Stimulated activated CD8-positive, alpha-beta memory T cell treated with anti-CD3 and anti-CD28 coated beads, Interleukin-7, amount 100 ng/mL, for 24 hours (primary cell): ENCODE results near the gene GHDC.
"Not testable (repeated sequence)": the region's sequence is repeated elsewhere in the genome, so short reads cannot be mapped to it uniquely, and the experiment has no call there.

Source experiments
- DNase-seq: peaks from one replicate; pipeline ENCODE4 v3.0.0-alpha.2; 2020; ENCODE audit warnings: low read depth

Gene GHDC

DNA sequence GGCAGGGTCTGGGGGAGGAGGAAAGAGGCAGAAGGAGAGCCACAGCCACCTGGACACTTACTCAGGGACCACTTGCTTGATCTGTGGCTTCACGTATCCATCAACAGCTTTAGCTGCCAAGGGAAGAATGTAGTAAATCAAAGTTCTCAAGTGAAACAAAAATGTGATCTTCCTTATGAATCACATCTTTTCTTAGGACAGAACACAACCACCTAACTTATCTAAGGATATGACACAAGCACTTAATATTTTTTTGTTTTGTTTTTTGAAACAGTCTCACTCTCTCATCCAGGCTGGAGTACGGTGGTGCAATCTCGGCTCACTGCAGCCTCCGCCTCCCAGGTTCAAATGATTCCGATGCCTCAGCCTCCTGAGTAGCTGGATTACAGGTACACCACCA is 8.4 kb upstream of the GHDC start:
- no peak for DNase-seq

GRCh38 chr17:42202159-42202558 is 7.9 kb upstream of the GHDC start:
- no peak for DNase-seq

GRCh38 chr17:42201458-42201772 is 7.1 kb upstream of the GHDC start:
- no peak for DNase-seq

GRCh38 chr17:42200706-42201457 is 6.6 kb upstream of the GHDC start:
- DNase-seq: no peak

- no peak for DNase-seq
These were observed 5.2 kb upstream of the GHDC start for GRCh38 chr17:42199416-42200011.

DNA sequence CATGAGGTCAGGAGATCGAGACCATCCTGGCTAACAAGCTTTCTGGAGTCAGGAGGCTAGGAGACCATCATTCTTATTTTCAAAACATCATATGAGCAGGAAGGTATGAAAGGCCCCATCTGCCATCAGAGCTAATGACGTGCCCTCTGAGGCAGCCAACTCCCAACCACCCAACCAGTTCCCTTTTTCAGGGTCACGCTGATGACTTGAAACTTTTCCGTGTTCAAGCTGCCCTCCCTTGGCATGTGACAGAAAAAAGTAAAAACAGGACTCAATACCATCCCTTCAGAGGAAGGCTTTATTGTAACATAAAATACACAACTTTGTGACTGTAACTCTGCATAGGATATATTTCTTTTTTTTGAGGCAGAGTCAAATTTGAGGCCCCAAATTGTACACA is 4.6 kb upstream of the GHDC start:
- DNase-seq: no peak

GRCh38 chr17:42197564-42198156 is 3.4 kb upstream of the GHDC start:
- DNase-seq: no peak

DNA sequence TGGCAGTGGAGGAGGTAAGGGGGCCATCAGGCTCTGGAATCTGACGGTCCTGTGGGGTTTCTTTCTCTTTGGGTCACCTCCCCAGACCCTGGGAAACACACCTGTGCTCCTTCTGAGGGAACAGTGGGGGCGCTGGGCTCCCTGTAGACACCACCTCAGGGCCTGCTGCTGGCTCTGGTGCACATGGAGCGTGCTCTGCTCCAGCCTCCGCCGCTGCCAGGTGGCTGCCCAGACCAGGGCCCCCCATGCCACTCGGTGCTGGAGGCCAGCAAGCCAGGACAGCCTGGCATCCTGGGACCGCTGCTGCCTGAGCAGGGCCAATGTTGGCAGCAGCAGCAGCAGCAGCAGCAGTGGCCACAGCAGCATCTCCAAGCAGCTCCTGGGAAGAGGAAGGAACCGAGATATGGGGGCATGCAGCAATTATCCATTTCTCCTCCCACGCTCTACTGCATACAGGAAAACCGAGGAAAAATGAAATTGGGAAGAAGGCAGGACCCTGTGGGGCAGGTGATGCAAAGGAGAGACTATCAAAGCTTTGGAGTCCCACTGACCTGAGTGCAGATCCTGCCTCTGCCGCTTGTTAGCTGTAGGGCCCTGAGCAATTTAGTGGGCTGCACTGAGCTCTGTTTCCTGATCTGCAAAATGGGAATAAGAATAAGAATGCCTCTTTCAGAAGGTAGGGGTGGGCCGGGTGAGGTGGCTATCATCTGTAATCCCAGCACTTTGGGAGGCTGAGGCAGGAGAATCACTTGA is 902 bp downstream of the GHDC start:
- no peak for DNase-seq

DNA sequence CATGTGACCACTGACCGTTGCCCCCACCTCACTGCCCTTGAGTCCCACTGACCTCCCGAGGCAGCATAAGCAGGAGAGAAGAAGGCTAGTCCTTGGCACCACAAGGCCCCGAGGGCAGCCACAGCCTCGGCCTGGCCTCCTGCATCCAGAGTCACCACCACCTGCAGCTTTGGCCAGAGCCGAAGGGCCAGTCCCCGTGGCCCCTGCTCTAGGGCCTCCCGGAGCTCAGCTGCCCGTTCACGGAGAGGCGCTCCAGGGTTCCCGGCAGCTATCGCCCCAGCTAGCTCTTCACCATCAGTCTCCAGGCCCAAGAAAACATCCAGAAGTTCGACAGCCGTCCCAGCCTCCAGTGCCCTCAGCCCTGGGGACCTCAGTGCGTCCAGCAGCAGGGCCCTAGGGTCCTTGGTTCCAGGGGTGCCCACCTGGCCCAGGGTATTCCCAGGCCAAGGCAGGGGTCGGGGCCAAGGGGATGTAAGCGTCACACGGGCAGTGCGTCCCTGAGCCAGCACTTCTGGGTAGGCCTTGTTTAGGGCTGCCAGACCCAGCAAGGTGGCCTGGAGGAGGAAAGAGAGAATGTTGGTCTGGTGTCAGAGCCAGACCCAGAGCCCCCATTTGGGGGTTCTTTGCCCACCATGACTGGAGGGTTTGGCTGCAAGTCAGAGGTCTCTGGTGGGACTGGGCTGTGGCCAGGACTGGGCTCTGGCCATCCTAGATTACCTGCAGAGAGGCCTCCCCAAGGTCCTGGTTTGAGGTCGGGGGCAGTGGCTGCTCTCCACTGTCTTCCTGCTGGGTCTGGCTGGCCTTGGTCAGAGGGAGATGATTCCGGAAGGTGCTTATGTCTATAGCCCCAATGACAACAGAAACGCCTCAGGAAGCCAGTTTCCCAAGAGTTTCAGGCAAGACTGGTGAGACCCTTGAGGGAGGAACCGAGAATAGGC is 1.8 kb downstream of the GHDC start:
- DNase-seq: no peak

DNA sequence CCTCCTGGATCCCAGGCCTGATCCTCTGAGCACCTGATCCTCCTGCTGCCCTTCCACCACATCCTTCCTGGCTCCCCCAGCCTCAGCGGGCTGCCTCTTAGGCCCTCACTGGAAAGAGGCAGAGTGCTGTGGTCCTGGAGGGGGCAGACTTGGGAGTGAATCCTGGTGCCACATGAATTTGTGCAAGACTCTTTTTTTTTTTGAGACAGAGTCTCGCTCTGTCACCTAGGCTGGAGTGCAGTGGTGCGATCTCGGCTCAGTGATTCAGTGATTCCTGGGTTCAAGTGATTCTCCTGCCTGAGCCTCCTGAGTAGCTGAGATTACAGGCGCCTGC is 3.1 kb downstream of the GHDC start:
- DNase-seq: no peak

DNA sequence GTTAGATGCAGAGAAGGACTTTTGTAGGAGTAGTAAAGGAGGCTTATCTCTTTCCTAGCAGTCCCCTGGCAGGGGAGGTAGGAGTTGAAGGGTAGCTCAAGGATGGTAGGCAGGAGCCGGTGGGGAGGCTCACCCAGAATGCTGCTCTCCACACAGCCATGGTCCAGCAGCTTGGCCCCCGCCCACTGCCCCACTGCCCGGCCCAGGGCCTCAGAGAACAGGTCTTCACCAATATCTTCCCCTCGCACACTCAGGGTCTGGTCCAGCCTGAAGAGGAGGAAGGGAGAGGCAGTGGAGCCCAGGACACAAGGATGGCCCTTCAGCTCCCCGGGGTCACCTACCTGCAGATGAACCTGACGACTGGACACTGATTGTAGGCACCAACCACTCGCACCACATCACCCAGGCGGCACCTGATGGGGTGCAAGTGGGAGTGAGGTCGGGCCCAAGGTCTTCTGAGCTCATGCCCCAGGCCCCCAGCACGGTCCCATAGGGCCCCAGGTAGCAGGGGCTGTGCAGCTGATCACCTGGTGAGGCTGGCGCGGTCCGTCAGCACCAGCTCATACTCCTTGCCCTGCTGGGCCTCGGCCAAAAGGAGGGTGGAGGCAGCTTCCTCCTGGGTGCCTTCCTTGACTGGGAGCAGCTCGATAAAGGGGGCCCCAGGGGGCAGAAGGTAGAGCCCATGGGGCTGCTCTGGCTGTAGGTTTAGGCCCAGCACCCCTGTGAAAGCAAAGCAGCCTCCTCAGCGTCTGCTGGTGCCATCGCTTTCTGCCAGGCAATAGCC is 3.6 kb downstream of the GHDC start:
- DNase-seq: no peak

DNA sequence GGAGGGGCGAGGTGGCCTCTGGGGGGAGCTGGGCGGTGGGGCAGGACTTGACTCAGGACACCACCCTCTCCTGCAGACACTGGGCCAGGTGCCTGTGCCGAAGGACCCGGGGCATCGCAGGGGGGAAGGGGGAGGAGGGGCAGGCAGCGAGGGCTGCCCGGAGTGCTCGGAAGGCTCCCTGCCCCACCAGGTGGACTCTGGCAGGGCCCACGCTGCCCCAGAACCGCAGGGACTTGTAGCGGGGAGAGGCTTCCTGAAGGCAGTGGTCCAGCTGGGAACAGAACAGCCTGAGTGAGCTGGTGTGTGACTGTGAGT is 4.7 kb downstream of the GHDC start:
- no peak for DNase-seq

DNA sequence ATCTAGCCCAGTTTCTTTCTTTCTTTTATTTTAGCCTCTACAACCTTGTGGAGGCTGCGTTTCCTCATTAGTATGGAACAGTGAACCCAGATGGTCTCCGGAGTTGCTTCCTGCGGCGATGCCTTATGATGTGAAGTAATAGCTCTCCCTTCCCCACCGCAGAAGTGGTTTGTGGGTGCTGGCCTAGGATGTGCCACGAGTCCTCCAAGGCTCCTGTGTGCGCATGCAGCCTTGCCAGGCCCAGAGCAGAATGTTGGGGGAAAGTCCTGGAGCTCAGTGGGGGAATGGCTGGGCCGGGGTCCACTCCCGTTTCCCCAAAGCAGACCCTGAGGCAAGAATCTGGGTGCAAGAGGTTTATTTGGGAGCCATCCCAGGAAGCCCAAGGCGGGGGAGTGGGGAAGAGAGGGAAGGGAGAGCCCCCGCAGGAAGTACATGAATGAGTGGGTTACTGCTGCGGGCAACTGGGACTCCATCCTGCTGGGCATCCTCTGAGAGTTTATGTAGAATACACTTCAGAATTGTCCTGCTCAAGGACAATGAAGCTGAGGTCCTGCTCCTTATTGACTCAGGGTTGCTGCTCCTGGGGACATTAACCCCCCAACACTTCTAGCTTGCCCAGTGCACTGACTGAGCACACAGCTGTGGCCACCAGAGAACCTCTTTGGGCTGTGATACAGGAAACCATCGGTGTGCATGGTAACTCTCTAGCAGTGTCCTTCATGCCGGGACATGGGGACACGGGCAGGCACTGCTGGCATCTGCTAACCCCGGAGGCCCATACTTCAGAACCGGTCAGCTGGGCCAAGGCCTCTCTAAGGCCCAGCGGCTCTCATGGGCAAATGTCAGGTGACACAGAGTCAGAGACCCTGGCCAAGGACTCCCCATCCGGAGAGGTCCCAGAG is 5.3 kb downstream of the GHDC start:
- no peak for DNase-seq

- DNase-seq: no peak
These were observed 6.5 kb downstream of the GHDC start for GRCh38 chr17:42187833-42188232.

- not testable (repeated sequence) for DNase-seq
These were observed 8.1 kb downstream of the GHDC start for GRCh38 chr17:42186191-42186590.

DNA sequence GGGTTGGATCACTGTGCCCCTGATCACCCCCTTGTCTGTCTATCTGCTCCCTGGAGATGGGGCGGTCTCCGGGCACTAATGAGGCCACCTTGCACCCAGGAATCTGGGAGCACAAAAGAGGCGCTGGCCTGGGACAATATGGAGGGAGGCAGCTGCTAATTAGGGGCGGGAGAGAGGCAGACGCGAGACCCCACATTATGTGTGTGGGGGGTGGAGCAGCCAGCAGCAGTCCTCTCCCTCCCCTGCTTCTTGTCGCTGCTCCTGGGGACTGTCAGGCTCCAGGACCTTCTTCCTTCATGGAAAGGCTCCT is 8.7 kb downstream of the GHDC start:
- no peak for DNase-seq

DNA sequence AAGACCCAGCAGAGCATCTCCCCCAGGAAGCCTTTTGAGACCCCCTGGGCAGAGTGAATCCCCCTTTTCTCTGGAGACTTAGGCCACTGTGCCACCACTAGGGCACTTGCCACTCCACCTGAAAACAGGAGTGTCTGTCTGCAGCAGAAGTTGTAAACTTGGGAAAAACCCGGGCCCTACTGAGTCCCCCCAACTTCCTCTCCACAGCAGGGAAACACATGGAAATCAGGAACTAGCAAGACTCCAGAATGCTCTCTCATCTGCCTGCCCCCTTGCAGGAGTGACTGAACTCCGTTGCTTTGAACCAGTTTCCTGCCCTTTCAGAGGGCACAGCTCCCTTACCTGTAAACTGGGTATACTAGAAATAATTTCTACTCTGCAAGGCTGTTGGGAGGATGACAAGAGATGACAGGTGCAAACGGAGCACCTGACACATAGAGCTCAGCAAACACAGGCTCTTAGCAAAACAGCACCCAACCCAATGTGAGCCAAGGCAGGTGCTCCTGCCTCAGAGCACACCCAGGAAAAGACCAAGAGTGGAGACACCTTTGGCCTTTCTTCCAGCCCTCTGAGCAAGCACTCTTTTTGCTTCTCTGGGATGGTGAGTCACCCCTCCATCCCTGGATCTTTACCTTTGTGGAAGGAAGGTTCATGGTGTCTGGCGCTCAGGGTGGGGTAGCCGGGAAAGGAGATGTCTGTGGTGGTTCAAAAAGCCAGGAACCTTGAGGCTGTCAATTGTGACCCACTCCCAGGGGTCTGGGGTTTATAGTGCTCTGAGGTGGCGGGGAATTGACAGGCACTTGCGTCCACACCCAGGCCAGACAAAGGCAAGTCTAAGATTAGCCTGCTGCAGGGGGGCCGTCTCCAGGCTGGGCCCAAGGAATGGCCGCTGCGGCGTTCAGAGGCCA is 9.3 kb downstream of the GHDC start, which contains the start of gene HCRT:
Gene HCRT (minus strand): TSS at position 740 of the 908 bp plus-strand sequence. CDS start 87 bp downstream, at position 653.
- DNase-seq: no peak

- peak; percentile 40 for DNase-seq
These were observed 10.3 kb downstream of the GHDC start for GRCh38 chr17:42183741-42184711.
